GM12875 (cell line): ENCODE measurements around the gene SEMA4D.

Experiments used
- H3K4me3 ChIP-seq: one replicate; pipeline ENCODE4 v1.5.1; 2011; ENCODE audit warnings: low read depth, low read length, control low read depth
- TF ChIP-seq, protein P1 (sequence below): IDR thresholded peaks from 2 replicates; pipeline ENCODE4 v1.5.1; 2011; ENCODE audit warnings: low read depth, mild to moderate bottlenecking, control low read depth, inconsistent platforms, low read length, moderate library complexity, borderline replicate concordance; ENCODE audit not compliant: insufficient read depth

The SEMA4D gene

GRCh38 chr9:89357331-89358197 lies 140.3 kb downstream of the SEMA4D start:
- TF ChIP-seq, protein P1, sequence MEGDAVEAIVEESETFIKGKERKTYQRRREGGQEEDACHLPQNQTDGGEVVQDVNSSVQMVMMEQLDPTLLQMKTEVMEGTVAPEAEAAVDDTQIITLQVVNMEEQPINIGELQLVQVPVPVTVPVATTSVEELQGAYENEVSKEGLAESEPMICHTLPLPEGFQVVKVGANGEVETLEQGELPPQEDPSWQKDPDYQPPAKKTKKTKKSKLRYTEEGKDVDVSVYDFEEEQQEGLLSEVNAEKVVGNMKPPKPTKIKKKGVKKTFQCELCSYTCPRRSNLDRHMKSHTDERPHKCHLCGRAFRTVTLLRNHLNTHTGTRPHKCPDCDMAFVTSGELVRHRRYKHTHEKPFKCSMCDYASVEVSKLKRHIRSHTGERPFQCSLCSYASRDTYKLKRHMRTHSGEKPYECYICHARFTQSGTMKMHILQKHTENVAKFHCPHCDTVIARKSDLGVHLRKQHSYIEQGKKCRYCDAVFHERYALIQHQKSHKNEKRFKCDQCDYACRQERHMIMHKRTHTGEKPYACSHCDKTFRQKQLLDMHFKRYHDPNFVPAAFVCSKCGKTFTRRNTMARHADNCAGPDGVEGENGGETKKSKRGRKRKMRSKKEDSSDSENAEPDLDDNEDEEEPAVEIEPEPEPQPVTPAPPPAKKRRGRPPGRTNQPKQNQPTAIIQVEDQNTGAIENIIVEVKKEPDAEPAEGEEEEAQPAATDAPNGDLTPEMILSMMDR: no peak
- no peak overlapping the region for H3K4me3 ChIP-seq

- TF ChIP-seq, protein P1: no peak
- no peak overlapping the region for H3K4me3 ChIP-seq
Observed at GRCh38 chr9:89356782-89357181, 141.1 kb downstream of the SEMA4D start.

- H3K4me3 ChIP-seq: no peak overlapping the region
- TF ChIP-seq, protein P1: no peak
Observed at GRCh38 chr9:89354471-89354870, 143.4 kb downstream of the SEMA4D start.

GRCh38 chr9:89353989-89354388 lies 143.9 kb downstream of the SEMA4D start:
- H3K4me3 ChIP-seq: no peak overlapping the region
- TF ChIP-seq, protein P1: no peak

- TF ChIP-seq, protein P1: no peak
Observed at GRCh38 chr9:89352874-89353649, 144.9 kb downstream of the SEMA4D start.

DNA sequence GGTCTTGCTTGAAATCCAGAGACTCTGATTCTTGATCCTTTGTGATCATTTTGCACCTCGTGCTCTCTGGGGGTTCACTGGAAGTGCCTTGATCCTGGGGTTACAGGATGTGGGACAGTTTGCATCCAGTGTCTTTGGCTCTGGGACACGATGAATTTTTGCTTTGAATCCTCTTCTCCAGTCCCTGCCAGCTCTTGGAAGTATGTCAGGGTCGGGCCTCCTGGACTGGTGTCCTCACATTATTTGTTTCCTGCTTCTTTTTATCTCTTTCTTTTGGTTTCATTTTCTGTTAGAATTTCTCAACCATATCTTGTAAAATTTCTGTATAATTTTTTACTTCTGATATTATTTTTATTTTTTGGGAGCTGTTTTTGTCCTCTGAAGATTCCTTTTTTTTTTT lies 145.5 kb downstream of the SEMA4D start:
- TF ChIP-seq, protein P1: no peak
- no peak overlapping the region for H3K4me3 ChIP-seq

More at GRCh38 chr9:89352874-89353649, 144.9 kb downstream of the SEMA4D start:
- H3K4me3 ChIP-seq: no peak overlapping the region
